ENCODE results near the gene CALU.

GRCh38 chr7:128794436-128794835, 55.3 kb downstream of the CALU start:
- TF ChIP-seq, protein P1, sequence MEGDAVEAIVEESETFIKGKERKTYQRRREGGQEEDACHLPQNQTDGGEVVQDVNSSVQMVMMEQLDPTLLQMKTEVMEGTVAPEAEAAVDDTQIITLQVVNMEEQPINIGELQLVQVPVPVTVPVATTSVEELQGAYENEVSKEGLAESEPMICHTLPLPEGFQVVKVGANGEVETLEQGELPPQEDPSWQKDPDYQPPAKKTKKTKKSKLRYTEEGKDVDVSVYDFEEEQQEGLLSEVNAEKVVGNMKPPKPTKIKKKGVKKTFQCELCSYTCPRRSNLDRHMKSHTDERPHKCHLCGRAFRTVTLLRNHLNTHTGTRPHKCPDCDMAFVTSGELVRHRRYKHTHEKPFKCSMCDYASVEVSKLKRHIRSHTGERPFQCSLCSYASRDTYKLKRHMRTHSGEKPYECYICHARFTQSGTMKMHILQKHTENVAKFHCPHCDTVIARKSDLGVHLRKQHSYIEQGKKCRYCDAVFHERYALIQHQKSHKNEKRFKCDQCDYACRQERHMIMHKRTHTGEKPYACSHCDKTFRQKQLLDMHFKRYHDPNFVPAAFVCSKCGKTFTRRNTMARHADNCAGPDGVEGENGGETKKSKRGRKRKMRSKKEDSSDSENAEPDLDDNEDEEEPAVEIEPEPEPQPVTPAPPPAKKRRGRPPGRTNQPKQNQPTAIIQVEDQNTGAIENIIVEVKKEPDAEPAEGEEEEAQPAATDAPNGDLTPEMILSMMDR (conservative IDR thresholded peaks at IDR 0.05 in 1 of 2, IDR thresholded peaks at IDR 0.05 in 1 of 2; ENCODE audit: extremely low read depth in 1 of 2, insufficient read depth in 1 of 2, low read depth in 1 of 2, low read length in 2 of 2): no peak
- TF ChIP-seq EZH2 (IDR thresholded peaks at IDR 0.05; ENCODE audit: borderline replicate concordance, low read length): no peak
